Prostate gland (tissue), 2 donors: ENCODE measurements around the gene ZFHX3. TPM values are rescaled to one million over a fixed set of nuclear protein-coding genes. Genes with fewer than 3 reads are reported as not detected.
A peak's percentile ranks its signal among the peaks of the same experiment; 100 is the strongest.
"Not testable (repeated sequence)": the region's sequence is repeated elsewhere in the genome, so short reads cannot be mapped to it uniquely, and the experiment has no call there.

Experiments
- DNase-seq: peaks from one replicate; pipeline ENCODE4 v3.0.0-alpha.2; 2019; ENCODE audit warnings: low spot score
- H3K27ac ChIP-seq, 2 donors: fragments of 200-600 bp; sonication (generic); 2 replicates each; pipeline ENCODE4 v1.5.1; 2017 to 2019
- H3K27me3 ChIP-seq: fragments of 200-600 bp; sonication (generic); replicated peaks from 2 replicates; pipeline ENCODE4 v1.5.1; 2019; ENCODE audit not compliant: insufficient read depth
- H3K36me3 ChIP-seq, 2 donors: fragments of 200-600 bp; sonication (generic); 1 replicate in 1 of 2; 2 replicates in 1 of 2; pipeline versions ENCODE4 v1.5.1 to v1.8.1; 2017 to 2019
- H3K4me1 ChIP-seq: fragments of 200-600 bp; sonication (generic); replicated peaks from 2 replicates; pipeline ENCODE4 v1.5.1; 2019
- H3K4me3 ChIP-seq, 2 donors: fragments of 200-600 bp; sonication (generic); 2 replicates each; pipeline ENCODE4 v1.5.1; 2017 to 2019
- H3K9me3 ChIP-seq: fragments of 200-600 bp; sonication (generic); 2 replicates; pipeline ENCODE4 v1.5.1; 2017
- POLR2A ChIP-seq: fragments of 450-650 bp; IDR thresholded peaks from one replicate; pipeline ENCODE4 v1.6.1; 2016; ENCODE audit warnings: antibody characterized with exemption, mild to moderate bottlenecking
- POLR2AphosphoS5 ChIP-seq: sonication (generic); formaldehyde crosslinking; IDR thresholded peaks from one replicate; pipeline ENCODE4 v1.6.1; 2017; ENCODE audit warnings: antibody characterized with exemption
- WGBS: methylation state at CpG from one replicate; pipeline ENCODE4 v1.1.5; 2018; 5-methylcytosine and 5-hydroxymethylcytosine counted together
- intact Hi-C: fragments of 100-400 bp; cut with DNase I; formaldehyde crosslinking; loops from one replicate; pipeline ENCODE4 v1.14.2; 2022
- total RNA-seq, 2 donors: library from RNA; depleted of rRNA; stranded (reverse); fragments of >200 nt; gene quantifications; one replicate each; pipeline ENCODE4 v1.1.0, GENCODE V29; 2016
- TF ChIP-seq, protein P1 (sequence below), 4 experiments: fragments of 200-600 bp in 2 of 4; fragments of 450-650 bp in 2 of 4; sonication (generic) in 2 of 4; IDR thresholded peaks; 1 replicate in 3 of 4; 2 replicates in 1 of 4; pipeline ENCODE4 v1.5.1; 2016 to 2019; ENCODE audit warnings: antibody characterized with exemption in 4 of 4, mild to moderate bottlenecking in 2 of 4, moderate library complexity in 2 of 4

The ZFHX3 gene
- total RNA-seq, 2 donors from 2014 or later, result 51.1 to 53.9 TPM

DNA sequence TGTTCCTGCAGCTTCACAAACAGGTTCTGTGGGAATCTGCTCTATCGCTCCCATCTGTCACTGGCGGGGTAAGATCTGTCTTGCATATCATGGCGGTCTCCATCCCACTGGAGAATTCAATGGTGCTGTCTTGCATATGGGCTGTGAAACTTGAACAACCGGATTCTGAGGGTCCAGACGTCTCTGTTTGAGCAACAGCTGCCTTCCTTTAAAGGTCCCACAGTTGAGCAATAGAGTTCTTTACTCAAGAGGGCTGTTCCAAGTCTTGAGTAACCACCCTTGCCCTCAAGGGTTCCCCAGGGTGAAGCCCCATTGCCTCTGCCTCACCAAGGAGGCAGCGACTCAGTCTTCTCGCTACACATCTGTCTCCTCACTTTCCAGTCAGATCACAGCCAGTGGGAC is 50.8 kb downstream of the ZFHX3 start:
- peaks cover 45% of the 10 kb centered on the region for H3K4me1 ChIP-seq
- H3K36me3 ChIP-seq, result no peaks in the 10 kb centered on the region
- intact Hi-C loops, result no loop called here
- H3K27me3 ChIP-seq, result no peaks in the 10 kb centered on the region
- no peaks in the 10 kb centered on the region for H3K9me3 ChIP-seq
- WGBS, result 44% methylated on average over 7 of the region's 7 CpGs
- H3K27ac ChIP-seq, result peak overlapping the region; percentile 88 to 95
- H3K4me3 ChIP-seq, result no peak overlapping the region
- DNase-seq, result peak; percentile 85
- TF ChIP-seq POLR2AphosphoS5 (peak; percentile 56), POLR2A (no peak)
- TF ChIP-seq, protein P1, sequence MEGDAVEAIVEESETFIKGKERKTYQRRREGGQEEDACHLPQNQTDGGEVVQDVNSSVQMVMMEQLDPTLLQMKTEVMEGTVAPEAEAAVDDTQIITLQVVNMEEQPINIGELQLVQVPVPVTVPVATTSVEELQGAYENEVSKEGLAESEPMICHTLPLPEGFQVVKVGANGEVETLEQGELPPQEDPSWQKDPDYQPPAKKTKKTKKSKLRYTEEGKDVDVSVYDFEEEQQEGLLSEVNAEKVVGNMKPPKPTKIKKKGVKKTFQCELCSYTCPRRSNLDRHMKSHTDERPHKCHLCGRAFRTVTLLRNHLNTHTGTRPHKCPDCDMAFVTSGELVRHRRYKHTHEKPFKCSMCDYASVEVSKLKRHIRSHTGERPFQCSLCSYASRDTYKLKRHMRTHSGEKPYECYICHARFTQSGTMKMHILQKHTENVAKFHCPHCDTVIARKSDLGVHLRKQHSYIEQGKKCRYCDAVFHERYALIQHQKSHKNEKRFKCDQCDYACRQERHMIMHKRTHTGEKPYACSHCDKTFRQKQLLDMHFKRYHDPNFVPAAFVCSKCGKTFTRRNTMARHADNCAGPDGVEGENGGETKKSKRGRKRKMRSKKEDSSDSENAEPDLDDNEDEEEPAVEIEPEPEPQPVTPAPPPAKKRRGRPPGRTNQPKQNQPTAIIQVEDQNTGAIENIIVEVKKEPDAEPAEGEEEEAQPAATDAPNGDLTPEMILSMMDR (IDR thresholded peaks at IDR 0.05), result no peak

DNA sequence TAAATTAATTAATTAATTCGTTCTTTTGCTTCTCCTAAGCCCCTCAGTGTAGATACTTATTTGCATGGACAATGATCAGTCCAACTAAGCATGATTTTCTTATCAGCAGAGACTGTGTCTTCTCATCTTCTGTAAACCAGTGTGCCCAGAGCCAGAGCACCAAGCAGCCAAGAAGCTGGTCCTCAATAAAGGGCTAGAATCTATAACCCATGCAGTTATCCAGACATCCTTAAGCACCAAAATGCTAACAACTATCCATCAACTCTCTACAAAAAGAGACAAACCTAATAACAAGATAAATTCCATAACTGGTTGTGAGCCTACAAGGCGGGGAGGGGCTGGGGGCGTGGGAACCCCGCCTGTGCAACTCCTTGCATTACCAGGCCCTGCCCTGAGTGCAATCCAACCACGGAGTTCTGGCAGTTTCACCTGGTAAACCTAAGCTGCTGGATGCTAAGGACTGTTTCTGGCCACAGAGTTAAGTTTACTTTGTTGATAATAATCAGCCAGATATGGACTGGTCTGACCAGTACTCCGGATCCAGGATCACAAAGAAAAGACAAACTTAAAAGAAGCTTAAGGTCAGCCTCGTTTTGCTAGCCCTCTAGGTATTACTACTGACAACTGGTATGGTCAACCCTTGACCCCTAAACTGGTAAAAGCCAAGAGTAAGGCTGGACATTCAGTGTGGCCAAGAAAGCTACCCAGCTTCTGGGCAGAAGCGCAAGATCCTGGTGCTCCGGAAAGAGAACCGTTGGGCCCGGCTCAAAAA is 51.5 kb downstream of the ZFHX3 start:
- peaks cover 46% of the 10 kb centered on the region for H3K4me1 ChIP-seq
- peak; percentile 84 for DNase-seq
- no peaks in the 10 kb centered on the region for H3K9me3 ChIP-seq
- H3K27ac ChIP-seq, result peak overlapping the region; percentile 88 to 95
- TF ChIP-seq, protein P1 (IDR thresholded peaks at IDR 0.05), result no peak
- peak; percentile 73 for TF ChIP-seq POLR2AphosphoS5
- intact Hi-C loops, result no loop called here
- H3K4me3 ChIP-seq, result no peak overlapping the region
- H3K36me3 ChIP-seq, result no peaks in the 10 kb centered on the region
- WGBS, result 36% methylated on average over 11 of the region's 11 CpGs
- H3K27me3 ChIP-seq, result no peaks in the 10 kb centered on the region

DNA sequence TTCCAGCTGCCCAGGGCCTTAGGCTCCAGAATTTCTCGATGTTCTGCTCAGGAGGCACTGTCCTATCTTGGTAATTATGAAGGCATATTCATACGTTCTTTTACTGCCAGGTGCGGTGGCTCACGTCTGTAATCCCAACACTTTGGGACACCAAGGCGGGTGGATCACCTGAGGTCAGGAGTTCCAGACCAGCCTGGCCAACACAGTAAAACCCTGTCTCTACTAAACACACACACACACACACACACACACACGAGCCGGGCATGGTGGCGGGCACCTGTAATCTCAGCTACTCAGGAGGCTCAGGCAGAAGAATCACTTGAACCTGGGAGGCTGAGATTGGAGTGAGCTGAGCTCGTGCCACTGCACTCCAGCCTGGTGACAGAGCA is 52.1 kb downstream of the ZFHX3 start:
- H3K36me3 ChIP-seq, H3K27me3 ChIP-seq, H3K4me3 ChIP-seq, DNase-seq, intact Hi-C loops, H3K9me3 ChIP-seq: not testable (repeated sequence)
- 58% methylated on average over 9 of the region's 9 CpGs for WGBS
- peak overlapping the region; percentile 88 to 95 for H3K27ac ChIP-seq
- peaks cover 46% of the 10 kb centered on the region for H3K4me1 ChIP-seq

DNA sequence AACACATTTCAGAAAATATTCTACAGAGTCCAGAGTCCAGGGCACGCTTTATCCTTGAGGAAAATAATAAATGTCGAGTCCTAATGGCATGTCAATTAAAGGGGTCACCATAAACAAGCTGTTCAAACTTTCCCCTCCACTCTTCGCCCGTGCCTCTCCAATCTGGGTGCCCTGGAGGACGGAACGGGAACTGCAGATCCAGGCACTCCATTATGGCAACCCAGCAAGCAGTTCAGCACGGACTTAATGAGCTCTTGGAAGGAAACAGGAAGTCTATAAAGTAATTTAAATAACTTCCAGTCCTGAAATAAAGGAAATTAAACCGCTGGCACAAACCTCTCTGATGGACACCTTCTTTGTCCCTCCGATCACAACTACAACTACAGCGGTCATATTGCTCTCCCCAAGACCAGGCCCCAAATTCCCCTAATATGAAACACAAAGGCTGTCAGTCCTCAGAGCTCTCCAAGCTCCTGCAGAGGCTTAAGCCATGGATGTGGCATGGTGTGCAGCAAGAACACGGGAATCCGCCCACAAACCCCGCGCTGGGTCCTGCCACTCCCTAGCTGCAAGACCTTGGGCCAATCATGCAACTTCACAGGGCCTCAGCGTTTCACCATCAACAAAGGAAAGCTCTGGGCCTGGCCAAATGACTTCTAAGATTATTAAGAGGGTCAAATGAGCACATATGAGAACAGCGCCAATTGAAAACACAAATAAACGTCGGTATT is 52.6 kb downstream of the ZFHX3 start:
- no peak for TF ChIP-seq POLR2AphosphoS5
- TF ChIP-seq, protein P1 (IDR thresholded peaks at IDR 0.05), result peak in 2 of 4 experiments; percentile 15 to 23
- no peak for TF ChIP-seq POLR2A
- H3K9me3 ChIP-seq, result no peaks in the 10 kb centered on the region
- no peak overlapping the region for H3K4me3 ChIP-seq
- peaks cover 51% of the 10 kb centered on the region for H3K4me1 ChIP-seq
- DNase-seq, result no peak
- H3K27ac ChIP-seq, result peak overlapping the region; percentile 88 to 95
- 64% methylated on average over 18 of the region's 18 CpGs for WGBS
- H3K27me3 ChIP-seq, result no peaks in the 10 kb centered on the region
- intact Hi-C loops, result no loop called here
- no peaks in the 10 kb centered on the region for H3K36me3 ChIP-seq

DNA sequence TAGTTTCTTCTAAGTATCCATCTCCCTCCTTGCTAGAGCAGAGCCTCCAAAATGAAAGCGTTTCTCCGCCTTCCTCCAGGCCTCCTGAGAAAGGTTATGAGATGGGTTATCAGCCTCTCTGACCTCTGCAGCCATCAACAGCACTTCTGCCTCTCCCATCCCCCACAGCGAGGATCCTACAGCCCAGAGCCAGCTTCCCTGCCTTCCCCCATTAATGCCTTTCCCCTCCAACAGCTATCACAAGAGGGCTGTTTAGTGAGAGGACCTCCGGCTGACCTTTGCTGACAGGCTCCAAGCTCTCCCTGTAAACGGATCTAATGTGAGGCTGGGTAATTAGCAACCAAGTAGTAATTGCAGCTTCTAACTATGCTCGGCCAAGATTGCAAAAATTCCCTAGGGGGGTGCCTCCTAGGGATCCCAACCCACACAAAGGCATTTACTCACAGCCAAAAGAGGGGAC is 55.8 kb downstream of the ZFHX3 start:
- no peak for DNase-seq
- H3K9me3 ChIP-seq, result no peaks in the 10 kb centered on the region
- WGBS, result 71% methylated on average over 6 of the region's 6 CpGs
- TF ChIP-seq POLR2A (no peak), POLR2AphosphoS5 (no peak)
- TF ChIP-seq, protein P1 (IDR thresholded peaks at IDR 0.05), result no peak
- intact Hi-C loops, result loop anchor here (5.0 kb wide), 2 partner anchors 40 to 140 kb away; no protein-coding TSS in a partner anchor
- H3K27ac ChIP-seq, result peak overlapping the region; percentile 88 to 95
- no peak overlapping the region for H3K4me3 ChIP-seq
- H3K36me3 ChIP-seq, result no peaks in the 10 kb centered on the region
- peaks cover 53% of the 10 kb centered on the region for H3K4me1 ChIP-seq
- H3K27me3 ChIP-seq, result no peaks in the 10 kb centered on the region
